ENCODE results near the gene R3HDML.

DNA sequence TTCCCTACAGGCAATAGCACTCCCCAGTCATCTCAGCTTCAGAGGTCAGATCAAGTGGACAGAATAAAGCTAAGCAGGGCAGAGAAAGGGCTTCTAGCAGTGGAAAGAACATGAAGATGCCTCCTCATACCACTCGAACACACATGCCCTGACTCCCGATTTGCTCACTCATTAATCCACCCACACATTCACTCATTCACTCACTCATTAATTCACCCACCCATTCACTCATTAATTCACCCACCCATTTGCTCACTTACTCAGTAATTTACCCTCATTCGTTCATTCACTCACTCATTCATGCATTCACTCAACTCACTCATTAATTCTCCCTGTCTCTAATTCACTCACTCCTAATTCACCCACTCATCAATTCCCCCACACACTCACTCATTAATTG lies 62.6 kb downstream of the R3HDML start:
- TF ChIP-seq, protein P1, sequence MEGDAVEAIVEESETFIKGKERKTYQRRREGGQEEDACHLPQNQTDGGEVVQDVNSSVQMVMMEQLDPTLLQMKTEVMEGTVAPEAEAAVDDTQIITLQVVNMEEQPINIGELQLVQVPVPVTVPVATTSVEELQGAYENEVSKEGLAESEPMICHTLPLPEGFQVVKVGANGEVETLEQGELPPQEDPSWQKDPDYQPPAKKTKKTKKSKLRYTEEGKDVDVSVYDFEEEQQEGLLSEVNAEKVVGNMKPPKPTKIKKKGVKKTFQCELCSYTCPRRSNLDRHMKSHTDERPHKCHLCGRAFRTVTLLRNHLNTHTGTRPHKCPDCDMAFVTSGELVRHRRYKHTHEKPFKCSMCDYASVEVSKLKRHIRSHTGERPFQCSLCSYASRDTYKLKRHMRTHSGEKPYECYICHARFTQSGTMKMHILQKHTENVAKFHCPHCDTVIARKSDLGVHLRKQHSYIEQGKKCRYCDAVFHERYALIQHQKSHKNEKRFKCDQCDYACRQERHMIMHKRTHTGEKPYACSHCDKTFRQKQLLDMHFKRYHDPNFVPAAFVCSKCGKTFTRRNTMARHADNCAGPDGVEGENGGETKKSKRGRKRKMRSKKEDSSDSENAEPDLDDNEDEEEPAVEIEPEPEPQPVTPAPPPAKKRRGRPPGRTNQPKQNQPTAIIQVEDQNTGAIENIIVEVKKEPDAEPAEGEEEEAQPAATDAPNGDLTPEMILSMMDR (IDR thresholded peaks at IDR 0.05) = no peak
- TF ChIP-seq POLR2A (IDR thresholded peaks at IDR 0.05) = no peak
